ENCODE data around the gene NDUFA12.

The NDUFA12 gene

DNA sequence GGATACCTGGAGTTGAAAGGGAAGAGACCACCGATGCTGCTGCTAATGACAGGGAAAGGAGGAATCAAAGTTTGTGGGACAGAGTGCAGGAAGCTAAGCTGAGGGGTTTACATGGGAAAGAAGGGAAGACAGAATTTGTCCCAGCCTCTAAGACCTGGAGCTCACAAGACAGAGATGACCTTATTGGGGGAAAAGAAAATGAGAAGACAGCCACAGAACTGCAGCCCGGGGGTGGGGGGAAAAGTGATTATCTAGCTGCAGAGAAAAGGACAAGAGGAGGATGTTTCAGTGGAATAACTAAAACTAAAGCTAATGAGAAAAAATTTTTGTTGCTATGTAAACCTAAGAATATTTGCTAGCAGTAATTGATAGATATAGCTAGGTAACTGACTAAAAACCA, 30.7 kb downstream of the NDUFA12 start:
- no peak overlapping the region for H3K27ac ChIP-seq
- no peak for TF ChIP-seq ZFX (IDR thresholded peaks at IDR 0.05; ENCODE audit: borderline replicate concordance)
- TF ChIP-seq, protein P1, sequence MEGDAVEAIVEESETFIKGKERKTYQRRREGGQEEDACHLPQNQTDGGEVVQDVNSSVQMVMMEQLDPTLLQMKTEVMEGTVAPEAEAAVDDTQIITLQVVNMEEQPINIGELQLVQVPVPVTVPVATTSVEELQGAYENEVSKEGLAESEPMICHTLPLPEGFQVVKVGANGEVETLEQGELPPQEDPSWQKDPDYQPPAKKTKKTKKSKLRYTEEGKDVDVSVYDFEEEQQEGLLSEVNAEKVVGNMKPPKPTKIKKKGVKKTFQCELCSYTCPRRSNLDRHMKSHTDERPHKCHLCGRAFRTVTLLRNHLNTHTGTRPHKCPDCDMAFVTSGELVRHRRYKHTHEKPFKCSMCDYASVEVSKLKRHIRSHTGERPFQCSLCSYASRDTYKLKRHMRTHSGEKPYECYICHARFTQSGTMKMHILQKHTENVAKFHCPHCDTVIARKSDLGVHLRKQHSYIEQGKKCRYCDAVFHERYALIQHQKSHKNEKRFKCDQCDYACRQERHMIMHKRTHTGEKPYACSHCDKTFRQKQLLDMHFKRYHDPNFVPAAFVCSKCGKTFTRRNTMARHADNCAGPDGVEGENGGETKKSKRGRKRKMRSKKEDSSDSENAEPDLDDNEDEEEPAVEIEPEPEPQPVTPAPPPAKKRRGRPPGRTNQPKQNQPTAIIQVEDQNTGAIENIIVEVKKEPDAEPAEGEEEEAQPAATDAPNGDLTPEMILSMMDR (IDR thresholded peaks at IDR 0.05): no peak

DNA sequence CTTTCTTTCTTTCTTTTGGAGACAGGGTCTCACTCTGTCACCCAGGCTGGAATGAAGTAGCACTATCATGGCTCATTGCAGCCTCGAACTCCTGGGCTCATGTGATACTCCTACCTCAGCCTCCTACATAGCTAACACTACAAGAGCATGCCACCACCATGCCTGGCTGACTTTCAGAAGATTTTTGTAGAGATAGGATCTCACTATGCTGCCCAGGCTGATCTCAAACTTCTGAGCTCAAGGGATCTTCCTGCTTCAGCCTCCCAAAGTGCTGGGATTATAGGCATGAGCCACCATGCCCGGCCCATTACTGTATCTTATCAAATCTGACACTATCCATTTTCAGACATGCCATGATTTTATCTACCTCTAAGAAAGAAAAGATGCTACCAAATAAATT, 31.6 kb downstream of the NDUFA12 start:
- H3K27ac ChIP-seq: no peak overlapping the region
- TF ChIP-seq ZFX (IDR thresholded peaks at IDR 0.05; ENCODE audit: borderline replicate concordance): no peak
- TF ChIP-seq, protein P1 (IDR thresholded peaks at IDR 0.05): no peak

DNA sequence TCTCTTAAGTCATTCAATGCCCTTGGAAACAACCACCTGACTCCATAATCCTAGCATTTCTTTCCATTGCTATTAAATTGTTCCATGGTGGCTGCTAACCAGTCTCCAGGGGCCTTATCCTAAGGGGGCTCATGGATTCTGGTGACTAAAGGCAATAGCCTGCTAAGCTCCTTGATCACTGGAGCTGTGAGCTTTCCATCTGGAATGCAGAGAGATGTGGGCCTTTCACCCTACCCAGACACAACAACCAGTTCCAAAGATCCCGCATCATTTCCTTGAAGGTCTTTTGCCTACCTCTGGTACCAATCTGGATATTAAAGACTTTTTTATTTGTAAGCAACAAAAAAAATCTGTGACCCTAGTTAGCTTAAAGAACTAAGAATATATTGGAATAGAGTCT, 32.9 kb downstream of the NDUFA12 start:
- H3K27ac ChIP-seq: no peak overlapping the region
- no peak for TF ChIP-seq ZFX (IDR thresholded peaks at IDR 0.05; ENCODE audit: borderline replicate concordance)
- TF ChIP-seq, protein P1 (IDR thresholded peaks at IDR 0.05): no peak

DNA sequence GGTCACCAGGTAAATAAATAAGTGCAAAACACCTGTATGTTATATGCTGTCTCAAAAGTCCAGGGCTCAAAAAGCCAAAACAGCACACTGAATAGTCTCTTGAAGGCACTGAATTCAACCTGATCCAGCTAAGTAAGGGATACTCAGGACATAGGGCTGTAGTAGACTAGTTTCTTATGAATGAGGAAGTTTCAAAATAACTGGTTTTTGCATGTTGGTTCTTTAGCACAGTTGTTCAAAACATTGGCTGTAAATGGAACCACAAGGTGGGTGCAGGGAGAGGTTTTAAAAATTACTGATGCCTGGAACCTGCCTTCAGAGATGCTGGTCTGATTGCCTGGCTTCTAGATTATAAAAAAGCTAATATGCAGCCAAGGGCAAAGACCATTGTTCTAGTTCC, 34.1 kb downstream of the NDUFA12 start:
- no peak for TF ChIP-seq ZFX (IDR thresholded peaks at IDR 0.05; ENCODE audit: borderline replicate concordance)
- TF ChIP-seq, protein P1 (IDR thresholded peaks at IDR 0.05): no peak
- no peak overlapping the region for H3K27ac ChIP-seq

DNA sequence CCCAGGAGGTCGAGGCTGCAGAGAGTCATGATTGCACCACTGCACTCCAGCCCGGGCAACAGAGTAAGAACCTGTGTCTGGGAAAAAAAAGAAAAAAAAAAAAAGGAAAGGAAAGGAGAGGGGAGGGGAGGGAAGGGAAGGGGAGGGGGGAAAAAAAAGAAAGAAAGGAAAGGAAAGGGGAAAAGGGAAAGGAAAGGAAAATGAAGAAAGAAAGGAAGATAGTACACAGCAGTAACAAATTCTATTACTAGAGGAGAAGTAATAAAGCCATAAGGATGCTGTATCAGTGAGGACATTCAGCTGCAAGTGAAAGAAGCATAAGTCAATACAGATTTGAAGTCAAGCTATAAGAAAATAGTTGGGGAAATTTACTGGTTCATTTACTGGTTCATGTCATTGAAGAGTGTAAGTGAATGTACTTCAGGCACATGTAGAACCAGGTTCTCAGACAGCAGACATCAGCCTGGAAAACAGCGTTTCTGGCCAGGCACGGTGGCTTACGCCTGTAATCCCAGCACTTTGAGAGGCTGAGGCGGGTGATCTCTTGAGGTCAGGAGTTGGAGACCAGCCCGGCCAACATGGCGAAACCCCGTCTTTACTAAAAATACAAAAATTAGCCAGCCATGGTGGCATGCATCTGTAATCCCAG, 37.4 kb downstream of the NDUFA12 start:
- TF ChIP-seq ZFX (IDR thresholded peaks at IDR 0.05; ENCODE audit: borderline replicate concordance): no peak
- TF ChIP-seq, protein P1 (IDR thresholded peaks at IDR 0.05): no peak
- H3K27ac ChIP-seq: no peak overlapping the region

DNA sequence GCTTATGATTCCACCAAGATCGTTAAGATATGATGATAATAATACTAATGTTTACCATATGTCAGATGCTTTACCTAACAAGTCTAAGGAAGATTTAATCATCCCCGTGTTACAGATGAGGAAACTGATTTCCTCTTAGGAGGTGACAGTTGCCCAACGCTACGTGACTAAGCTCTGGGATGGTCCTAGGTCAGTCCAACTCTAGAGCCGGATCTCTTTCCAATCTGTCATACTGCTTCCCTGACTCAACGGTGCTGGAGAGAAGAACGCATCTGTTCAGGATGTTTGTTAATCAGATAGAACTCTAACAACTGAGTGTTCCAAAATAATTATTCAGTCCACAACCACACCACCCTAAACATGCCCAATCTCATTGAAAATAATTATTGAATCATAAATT, 39.8 kb downstream of the NDUFA12 start:
- no peak overlapping the region for H3K27ac ChIP-seq
- TF ChIP-seq ZFX (IDR thresholded peaks at IDR 0.05; ENCODE audit: borderline replicate concordance): no peak
- TF ChIP-seq, protein P1 (IDR thresholded peaks at IDR 0.05): no peak

DNA sequence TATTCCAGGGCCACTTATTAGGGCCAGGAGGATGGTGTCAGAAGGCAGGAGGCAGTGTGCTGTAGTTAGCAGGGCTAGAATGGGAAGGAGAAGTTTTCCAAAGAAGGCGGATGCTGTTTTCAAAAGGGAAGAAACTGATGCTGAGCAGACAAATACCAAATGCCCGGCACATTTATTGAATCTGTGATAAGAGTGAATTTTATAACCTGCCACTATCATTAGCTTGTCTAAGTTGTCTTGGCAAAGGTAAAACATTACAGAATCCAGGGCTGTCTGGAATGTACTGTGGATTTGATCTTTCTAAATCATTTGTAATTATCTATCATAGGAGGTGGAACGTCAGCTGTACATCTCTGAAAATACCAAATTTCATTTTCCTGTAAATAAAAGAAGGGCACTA, 40.8 kb downstream of the NDUFA12 start:
- TF ChIP-seq, protein P1 (IDR thresholded peaks at IDR 0.05): no peak
- no peak overlapping the region for H3K27ac ChIP-seq
